CD14-positive monocyte (primary cell): ENCODE data around the gene HORMAD2. TPM values are rescaled to one million over a fixed set of nuclear protein-coding genes. Genes with fewer than 3 reads are reported as not detected.

Experiments used
- DNase-seq, 3 donors: peaks; one replicate each; pipeline ENCODE4 v3.0.0-alpha.2; 2011 to 2022
- H2AFZ ChIP-seq: 2 replicates; pipeline ENCODE4 v1.6.0; 2012; ENCODE audit warnings: mild to moderate bottlenecking, low read depth, low read length, inconsistent platforms; ENCODE audit not compliant: insufficient read depth, poor library complexity, severe bottlenecking
- H3K27ac ChIP-seq, 2 donors: 1 replicate in 1 of 2; 2 replicates in 1 of 2; pipeline ENCODE4 v1.5.1; 2012 to 2013; ENCODE audit warnings: low read length in 2 of 2, control low read depth in 1 of 2, inconsistent platforms in 1 of 2, low read depth in 1 of 2, mild to moderate bottlenecking in 1 of 2
- H3K27me3 ChIP-seq, 2 donors: one replicate each; pipeline versions ENCODE4 v1.6.0 to v1.6.1; 2011 to 2013; ENCODE audit warnings: low read length in 2 of 2; ENCODE audit not compliant: control insufficient read depth in 2 of 2, insufficient read depth in 2 of 2
- H3K36me3 ChIP-seq, 2 donors: replicated peaks in 1 of 2; 1 replicate in 1 of 2; 2 replicates in 1 of 2; pipeline versions ENCODE4 v1.5.1 to v1.6.1; 2012 to 2013; ENCODE audit warnings: low read length in 2 of 2, control low read depth in 1 of 2, inconsistent platforms in 1 of 2, mild to moderate bottlenecking in 1 of 2; ENCODE audit not compliant: insufficient read depth in 2 of 2, control insufficient read depth in 1 of 2
- H3K4me1 ChIP-seq, 2 donors: 1 replicate in 1 of 2; 2 replicates in 1 of 2; pipeline versions ENCODE4 v1.5.1 to v1.6.1; 2012 to 2013; ENCODE audit warnings: low read length in 2 of 2, control low read depth in 1 of 2, inconsistent platforms in 1 of 2, mild to moderate bottlenecking in 1 of 2, moderate library complexity in 1 of 2; ENCODE audit not compliant: insufficient read depth in 2 of 2, control insufficient read depth in 1 of 2
- H3K4me2 ChIP-seq: replicated peaks from 2 replicates; pipeline ENCODE3; 2012; ENCODE audit warnings: low read length, moderate library complexity, mild to moderate bottlenecking; ENCODE audit not compliant: poor library complexity, severe bottlenecking; ENCODE audit errors: extremely low read depth
- H3K4me3 ChIP-seq, 3 experiments: fragments of 200-600 bp in 1 of 3; sonication (generic) in 1 of 3; replicated peaks in 1 of 3; 1 replicate in 2 of 3; 2 replicates in 1 of 3; pipeline ENCODE4 v1.5.1; 2011 to 2013; ENCODE audit warnings: low read length in 3 of 3, mild to moderate bottlenecking in 3 of 3, control low read depth in 2 of 3, low read depth in 2 of 3, inconsistent platforms in 1 of 3, moderate library complexity in 1 of 3
- H3K79me2 ChIP-seq: 2 replicates; pipeline ENCODE4 v1.6.0; 2012; ENCODE audit warnings: mild to moderate bottlenecking, control low read depth, inconsistent platforms, low read length, moderate library complexity; ENCODE audit not compliant: insufficient read depth
- H3K9ac ChIP-seq: 2 replicates; pipeline ENCODE4 v1.6.0; 2017; ENCODE audit warnings: low read length, mild to moderate bottlenecking; ENCODE audit not compliant: insufficient read depth, poor library complexity, severe bottlenecking
- H3K9me3 ChIP-seq, 2 donors: replicated peaks in 1 of 2; 1 replicate in 1 of 2; 2 replicates in 1 of 2; pipeline versions ENCODE4 v1.5.1 to v1.6.1; 2012 to 2013; ENCODE audit warnings: low read length in 2 of 2, control low read depth in 1 of 2; ENCODE audit not compliant: control insufficient read depth in 1 of 2, insufficient read depth in 1 of 2
- H4K20me1 ChIP-seq: 2 replicates; pipeline ENCODE4 v1.6.0; 2012; ENCODE audit warnings: mild to moderate bottlenecking, low read length, control low read depth, moderate library complexity; ENCODE audit not compliant: insufficient read depth
- H3K27ac Mint-ChIP-seq, 7 donors: one replicate each; pipeline ENCODE4 v1.8.0; 2020; ENCODE audit warnings: mild to moderate bottlenecking in 7 of 7, mixed read lengths in 7 of 7, moderate library complexity in 6 of 7, inconsistent platforms in 2 of 7
- H3K27me3 Mint-ChIP-seq, 3 donors: one replicate each; pipeline ENCODE4 v1.8.0; 2021 to 2022; ENCODE audit warnings: low read depth in 3 of 3, mild to moderate bottlenecking in 3 of 3, mixed read lengths in 3 of 3, moderate library complexity in 3 of 3, inconsistent platforms in 1 of 3
- H3K36me3 Mint-ChIP-seq, 2 donors: one replicate each; pipeline ENCODE4 v1.8.0; 2020; ENCODE audit warnings: mixed read lengths in 2 of 2, inconsistent platforms in 1 of 2, mild to moderate bottlenecking in 1 of 2
- H3K4me1 Mint-ChIP-seq: one replicate; pipeline ENCODE4 v1.8.0; 2020; ENCODE audit warnings: mild to moderate bottlenecking, mixed read lengths
- H3K4me3 Mint-ChIP-seq, 2 donors: one replicate each; pipeline ENCODE4 v1.8.0; 2020; ENCODE audit warnings: mild to moderate bottlenecking in 2 of 2, mixed read lengths in 2 of 2, moderate library complexity in 1 of 2
- H3K9me3 Mint-ChIP-seq, 7 donors: one replicate each; pipeline ENCODE4 v1.8.0; 2020 to 2022; ENCODE audit warnings: mixed read lengths in 7 of 7, mild to moderate bottlenecking in 6 of 7, moderate library complexity in 6 of 7, inconsistent platforms in 2 of 7
- CTCF ChIP-seq: fragments of 200-600 bp; IDR thresholded peaks from one replicate; pipeline ENCODE4 v1.8.0; 2022; ENCODE audit warnings: antibody characterized with exemption, mild to moderate bottlenecking
- WGBS: methylation state at CpG from one replicate; pipeline ENCODE4 v1.1.5; 2013; ENCODE audit warnings: missing lambda C conversion rate; ENCODE audit not compliant: insufficient coverage; 5-methylcytosine and 5-hydroxymethylcytosine counted together
- intact Hi-C, 2 donors: fragments of 100-400 bp; cut with micrococcal nuclease; formaldehyde crosslinking; loops; one replicate each; pipeline versions ENCODE4 v1.15.0 to v1.15.1; 2023
- polyA plus RNA-seq, 3 donors: library from polyadenylated mRNA; depleted of rRNA in 1 of 3; unstranded in 2 of 3; stranded (reverse) in 1 of 3; fragments of 300-500 nt in 2 of 3; fragments of >200 nt in 1 of 3; fragmentation: Illumina TruSeq in 2 of 3; gene quantifications; 1 replicate in 2 of 3; 2 replicates in 1 of 3; pipeline ENCODE4 v1.2.3, GENCODE V29; 2012 to 2021

Gene HORMAD2
- polyA plus RNA-seq, 3 donors: not detected

- Histone ChIP-seq H3K4me1 (no peaks in the 10 kb centered on the region), H3K27me3 (no peaks in the 10 kb centered on the region), H3K9me3 (peaks cover 0 to 8% of the 10 kb centered on the region in 2 donors), H3K27ac (no peak overlapping the region), H3K9ac (no peak overlapping the region), H3K36me3 (no peaks in the 10 kb centered on the region), H3K4me2 (no peak overlapping the region), H3K79me2 (no peaks in the 10 kb centered on the region), H2AFZ (no peak overlapping the region), H4K20me1 (no peaks in the 10 kb centered on the region), H3K4me3 (no peak overlapping the region)
- intact Hi-C loops: no loop called here
- H3K27me3 Mint-ChIP-seq: peaks cover 0 to 4% (median 2%) of the 10 kb centered on the region in 3 donors
- no peaks in the 10 kb centered on the region for H3K36me3 Mint-ChIP-seq
- H3K9me3 Mint-ChIP-seq: peaks cover 2 to 22% (median 11%) of the 10 kb centered on the region in 7 donors
- H3K27ac Mint-ChIP-seq: no peak overlapping the region
- no peaks in the 10 kb centered on the region for H3K4me1 Mint-ChIP-seq
- no peak overlapping the region for H3K4me3 Mint-ChIP-seq
- TF ChIP-seq CTCF: no peak
- no peak for DNase-seq
Measured at GRCh38 chr22:30054764-30055069, 25.5 kb upstream of the HORMAD2 start.

GRCh38 chr22:30056015-30056414, 24.2 kb upstream of the HORMAD2 start:
- no peak overlapping the region for H3K4me3 ChIP-seq
- Mint-ChIP-seq H3K27ac (no peak overlapping the region), H3K4me1 (no peaks in the 10 kb centered on the region), H3K36me3 (no peaks in the 10 kb centered on the region), H3K27me3 (peaks cover 0 to 4% (median 1%) of the 10 kb centered on the region in 3 donors), H3K9me3 (peaks cover 2 to 20% (median 11%) of the 10 kb centered on the region in 7 donors), H3K4me3 (no peak overlapping the region)
- H4K20me1 ChIP-seq: no peaks in the 10 kb centered on the region
- no peak overlapping the region for H3K9ac ChIP-seq
- TF ChIP-seq CTCF: no peak
- no peak overlapping the region for H2AFZ ChIP-seq
- H3K27ac ChIP-seq: no peak overlapping the region
- peaks cover 0 to 8% of the 10 kb centered on the region in 2 donors for H3K9me3 ChIP-seq
- H3K79me2 ChIP-seq: no peaks in the 10 kb centered on the region
- DNase-seq: no peak
- no peaks in the 10 kb centered on the region for H3K4me1 ChIP-seq
- intact Hi-C loops: no loop called here
- no peak overlapping the region for H3K4me2 ChIP-seq
- no peaks in the 10 kb centered on the region for H3K36me3 ChIP-seq
- 100% methylated on average over 1 of the region's 1 CpG for WGBS
- H3K27me3 ChIP-seq: no peaks in the 10 kb centered on the region
